SK-N-SH treated with all-trans-retinoic acid at 6 μM for 48 hours (cell line): ENCODE measurements around the gene LAMB3.

ENCODE experiments used
- ARNTL ChIP-seq: fragments of 450-650 bp; formaldehyde crosslinking; IDR thresholded peaks from 2 replicates; pipeline ENCODE4 v1.5.0; 2020; ENCODE audit warnings: low read depth, mild to moderate bottlenecking, moderate library complexity, borderline replicate concordance
- BACH2 ChIP-seq: fragments of 250-450 bp; sonication (Bioruptor Pico); IDR thresholded peaks from 2 replicates; pipeline ENCODE4 v1.9.0; 2021; ENCODE audit warnings: mild to moderate bottlenecking, borderline replicate concordance
- ESRRG ChIP-seq: fragments of 250-450 bp; sonication (Bioruptor Pico); IDR thresholded peaks from 2 replicates; pipeline ENCODE4 v1.6.1; 2021; ENCODE audit warnings: mild to moderate bottlenecking
- ISL1 ChIP-seq: fragments of 250-450 bp; sonication (Bioruptor Pico); IDR thresholded peaks from 2 replicates; pipeline ENCODE4 v2.1.2; 2022; ENCODE audit warnings: mild to moderate bottlenecking, moderate library complexity
- OSR1 ChIP-seq: fragments of 250-450 bp; sonication (Bioruptor Pico); IDR thresholded peaks from 2 replicates; pipeline ENCODE4 v1.8.0; 2022; ENCODE audit warnings: moderate library complexity, mild to moderate bottlenecking, inconsistent platforms
- PPARA ChIP-seq: fragments of 250-450 bp; sonication (Bioruptor Pico); IDR thresholded peaks from 2 replicates; pipeline ENCODE4 v1.5.0; 2020; ENCODE audit warnings: mild to moderate bottlenecking, borderline replicate concordance
- RARB ChIP-seq: fragments of 250-450 bp; sonication (Bioruptor Pico); IDR thresholded peaks from 2 replicates; pipeline ENCODE4 v1.8.0; 2021; ENCODE audit warnings: mild to moderate bottlenecking, moderate library complexity
- SNAI2 ChIP-seq: fragments of 250-450 bp; sonication (Bioruptor Pico); IDR thresholded peaks from 2 replicates; pipeline ENCODE4 v1.5.0; 2020; ENCODE audit warnings: mild to moderate bottlenecking, moderate library complexity
- TCF4 ChIP-seq: fragments of 250-450 bp; sonication (Bioruptor Pico); IDR thresholded peaks from 2 replicates; pipeline ENCODE4 v1.8.0; 2021; ENCODE audit warnings: mild to moderate bottlenecking, moderate library complexity, borderline replicate concordance
- ZC3H10 ChIP-seq: fragments of 250-450 bp; sonication (Bioruptor Pico); IDR thresholded peaks from 2 replicates; pipeline ENCODE4 v1.5.1; 2021; ENCODE audit warnings: mild to moderate bottlenecking, moderate library complexity
- ZNF70 ChIP-seq: fragments of 450-650 bp; formaldehyde crosslinking; IDR thresholded peaks from 2 replicates; pipeline ENCODE4 v1.5.0; 2020; ENCODE audit warnings: mild to moderate bottlenecking, moderate library complexity
- TF ChIP-seq, protein P1 (sequence below): fragments of 250-450 bp; sonication (Bioruptor Pico); IDR thresholded peaks from 2 replicates; pipeline ENCODE4 v1.8.0; 2020; ENCODE audit warnings: mild to moderate bottlenecking, moderate library complexity, borderline replicate concordance
- TF ChIP-seq, protein P2 (sequence below): fragments of 250-450 bp; sonication (Bioruptor Pico); IDR thresholded peaks from 2 replicates; pipeline ENCODE4 v1.5.1; 2021; ENCODE audit warnings: mild to moderate bottlenecking, moderate library complexity
- TF ChIP-seq, protein P3 (sequence below): fragments of 250-450 bp; sonication (Bioruptor Pico); IDR thresholded peaks from 2 replicates; pipeline ENCODE4 v1.5.1; 2020; ENCODE audit warnings: low read depth, mild to moderate bottlenecking, moderate library complexity

DNA sequence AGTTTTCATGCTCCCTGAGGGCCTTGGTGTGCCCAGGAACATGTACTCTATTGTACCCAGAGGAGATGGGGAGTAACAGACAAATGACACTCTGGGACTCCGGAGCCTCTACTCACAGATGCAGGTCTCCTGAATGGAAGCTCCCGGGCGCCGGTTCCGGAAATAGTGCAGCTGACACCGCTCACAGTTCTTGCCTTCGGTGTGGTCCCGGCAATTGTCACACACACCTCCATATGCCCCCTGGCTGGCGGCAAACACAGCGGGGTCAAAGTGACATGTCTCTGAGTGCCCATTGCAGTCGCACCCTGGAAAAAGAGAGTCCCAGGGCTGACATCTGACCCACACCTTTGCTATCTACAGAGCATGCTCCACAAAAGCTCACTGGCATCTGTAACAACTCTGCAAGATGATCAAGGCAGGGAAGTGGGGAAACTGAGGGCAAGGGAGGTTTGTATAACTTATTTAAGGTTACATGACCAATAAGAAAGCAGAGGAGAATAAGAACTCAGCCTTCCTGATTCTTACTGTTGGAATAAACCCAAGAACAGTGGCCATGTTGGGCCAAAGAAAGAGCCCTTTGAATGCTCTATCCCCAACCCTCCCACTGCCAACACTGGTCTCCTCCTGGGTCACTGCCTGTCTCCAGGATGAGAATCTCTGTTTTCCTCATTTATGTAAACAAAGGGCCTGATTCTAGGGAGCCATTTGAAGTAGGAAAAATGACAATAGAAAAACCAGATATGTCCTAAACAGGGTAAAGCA, 22.4 kb downstream of the LAMB3 start:
- TF ChIP-seq ISL1 (no peak), PPARA (CRISPR knock-in tag) (no peak), ZC3H10 (CRISPR knock-in tag) (no peak), OSR1 (CRISPR knock-in tag) (no peak), TCF4 (CRISPR knock-in tag) (no peak), SNAI2 (no peak), BACH2 (CRISPR knock-in tag) (no peak), ZNF70 (no peak), RARB (CRISPR knock-in tag) (no peak), ESRRG (CRISPR knock-in tag) (no peak), ARNTL (CRISPR knock-in tag) (no peak)
- TF ChIP-seq, protein P1, sequence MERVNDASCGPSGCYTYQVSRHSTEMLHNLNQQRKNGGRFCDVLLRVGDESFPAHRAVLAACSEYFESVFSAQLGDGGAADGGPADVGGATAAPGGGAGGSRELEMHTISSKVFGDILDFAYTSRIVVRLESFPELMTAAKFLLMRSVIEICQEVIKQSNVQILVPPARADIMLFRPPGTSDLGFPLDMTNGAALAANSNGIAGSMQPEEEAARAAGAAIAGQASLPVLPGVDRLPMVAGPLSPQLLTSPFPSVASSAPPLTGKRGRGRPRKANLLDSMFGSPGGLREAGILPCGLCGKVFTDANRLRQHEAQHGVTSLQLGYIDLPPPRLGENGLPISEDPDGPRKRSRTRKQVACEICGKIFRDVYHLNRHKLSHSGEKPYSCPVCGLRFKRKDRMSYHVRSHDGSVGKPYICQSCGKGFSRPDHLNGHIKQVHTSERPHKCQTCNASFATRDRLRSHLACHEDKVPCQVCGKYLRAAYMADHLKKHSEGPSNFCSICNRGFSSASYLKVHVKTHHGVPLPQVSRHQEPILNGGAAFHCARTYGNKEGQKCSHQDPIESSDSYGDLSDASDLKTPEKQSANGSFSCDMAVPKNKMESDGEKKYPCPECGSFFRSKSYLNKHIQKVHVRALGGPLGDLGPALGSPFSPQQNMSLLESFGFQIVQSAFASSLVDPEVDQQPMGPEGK (CRISPR knock-in tag) = no peak
- TF ChIP-seq, protein P2, sequence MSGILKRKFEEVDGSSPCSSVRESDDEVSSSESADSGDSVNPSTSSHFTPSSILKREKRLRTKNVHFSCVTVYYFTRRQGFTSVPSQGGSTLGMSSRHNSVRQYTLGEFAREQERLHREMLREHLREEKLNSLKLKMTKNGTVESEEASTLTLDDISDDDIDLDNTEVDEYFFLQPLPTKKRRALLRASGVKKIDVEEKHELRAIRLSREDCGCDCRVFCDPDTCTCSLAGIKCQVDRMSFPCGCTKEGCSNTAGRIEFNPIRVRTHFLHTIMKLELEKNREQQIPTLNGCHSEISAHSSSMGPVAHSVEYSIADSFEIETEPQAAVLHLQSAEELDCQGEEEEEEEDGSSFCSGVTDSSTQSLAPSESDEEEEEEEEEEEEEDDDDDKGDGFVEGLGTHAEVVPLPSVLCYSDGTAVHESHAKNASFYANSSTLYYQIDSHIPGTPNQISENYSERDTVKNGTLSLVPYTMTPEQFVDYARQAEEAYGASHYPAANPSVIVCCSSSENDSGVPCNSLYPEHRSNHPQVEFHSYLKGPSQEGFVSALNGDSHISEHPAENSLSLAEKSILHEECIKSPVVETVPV = no peak
- TF ChIP-seq, protein P3, sequence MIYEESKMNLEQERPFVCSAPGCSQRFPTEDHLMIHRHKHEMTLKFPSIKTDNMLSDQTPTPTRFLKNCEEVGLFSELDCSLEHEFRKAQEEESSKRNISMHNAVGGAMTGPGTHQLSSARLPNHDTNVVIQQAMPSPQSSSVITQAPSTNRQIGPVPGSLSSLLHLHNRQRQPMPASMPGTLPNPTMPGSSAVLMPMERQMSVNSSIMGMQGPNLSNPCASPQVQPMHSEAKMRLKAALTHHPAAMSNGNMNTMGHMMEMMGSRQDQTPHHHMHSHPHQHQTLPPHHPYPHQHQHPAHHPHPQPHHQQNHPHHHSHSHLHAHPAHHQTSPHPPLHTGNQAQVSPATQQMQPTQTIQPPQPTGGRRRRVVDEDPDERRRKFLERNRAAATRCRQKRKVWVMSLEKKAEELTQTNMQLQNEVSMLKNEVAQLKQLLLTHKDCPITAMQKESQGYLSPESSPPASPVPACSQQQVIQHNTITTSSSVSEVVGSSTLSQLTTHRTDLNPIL (CRISPR knock-in tag) = no peak
